GM19099 (cell line): ENCODE measurements around the gene PUS7L.

ENCODE experiments used
- POLR2A ChIP-seq: IDR thresholded peaks from 3 replicates; pipeline ENCODE4 v1.6.1; 2011; ENCODE audit warnings: low read depth; ENCODE audit not compliant: insufficient read length; ENCODE audit errors: extremely low read depth

Gene PUS7L

GRCh38 chr12:43722621-43723020 is 36.0 kb downstream of the PUS7L start:
- TF ChIP-seq POLR2A = no peak

GRCh38 chr12:43711348-43711747 is 47.2 kb downstream of the PUS7L start:
- TF ChIP-seq POLR2A = no peak

GRCh38 chr12:43696154-43696553 is 62.4 kb downstream of the PUS7L start:
- no peak for TF ChIP-seq POLR2A

- TF ChIP-seq POLR2A = no peak
Observed at GRCh38 chr12:43694879-43695278, 63.7 kb downstream of the PUS7L start.

- no peak for TF ChIP-seq POLR2A
Observed at GRCh38 chr12:43692064-43692463, 66.5 kb downstream of the PUS7L start.

GRCh38 chr12:43676183-43676813 is 82.3 kb downstream of the PUS7L start:
- TF ChIP-seq POLR2A = no peak

- TF ChIP-seq POLR2A = no peak
Observed at GRCh38 chr12:43675048-43675904, 83.3 kb downstream of the PUS7L start.

- no peak for TF ChIP-seq POLR2A
Observed at GRCh38 chr12:43669373-43669772, 89.2 kb downstream of the PUS7L start.
